Testis (tissue), 3 donors: Measurements from ENCODE around the gene PDGFRB. TPM values are rescaled to one million over a fixed set of nuclear protein-coding genes. Genes with fewer than 3 reads are reported as not detected.

Source experiments
- DNase-seq: peaks from one replicate; pipeline ENCODE4 v3.0.0-alpha.2; 2019
- H3K27ac ChIP-seq, 2 donors: fragments of 200-600 bp; sonication (generic); one replicate each; pipeline ENCODE4 v1.5.1; 2019
- H3K27me3 ChIP-seq: fragments of 200-600 bp; sonication (generic); one replicate; pipeline ENCODE4 v1.5.1; 2019
- H3K36me3 ChIP-seq: fragments of 200-600 bp; sonication (generic); one replicate; pipeline ENCODE4 v1.5.1; 2017; ENCODE audit warnings: low read depth; ENCODE audit errors: missing control alignments
- H3K4me1 ChIP-seq: fragments of 200-600 bp; sonication (generic); one replicate; pipeline ENCODE4 v1.5.1; 2019
- H3K4me3 ChIP-seq, 2 donors: fragments of 200-600 bp; sonication (generic); one replicate each; pipeline ENCODE4 v1.5.1; 2017 to 2019
- H3K9me3 ChIP-seq: fragments of 200-600 bp; sonication (generic); one replicate; pipeline ENCODE4 v1.5.1; 2017
- POLR2A ChIP-seq: fragments of 450-650 bp; IDR thresholded peaks from one replicate; pipeline ENCODE4 v1.6.1; 2017; ENCODE audit warnings: antibody characterized with exemption, mild to moderate bottlenecking, moderate library complexity
- WGBS, 2 donors: methylation state at CpG; one replicate each; pipeline ENCODE4 v1.1.5; 2018; 5-methylcytosine and 5-hydroxymethylcytosine counted together
- intact Hi-C: fragments of 100-400 bp; cut with DNase I; formaldehyde crosslinking; loops from one replicate; pipeline ENCODE4 v1.15.1; 2023; ENCODE audit warnings: low total_unique reads
- polyA plus RNA-seq: library from polyadenylated mRNA; stranded (reverse); fragments of 350-450 nt; fragmentation: Illumina TruSeq; extraction: RNeasy Lipid Tissue Mini Kit (QIAGEN cat#74804); gene quantifications from one replicate; pipeline ENCODE4 v1.2.3, GENCODE V29; 2014; ENCODE audit warnings: low read depth, low replicate concordance; ENCODE audit not compliant: insufficient read depth
- total RNA-seq, 2 donors: library from RNA; depleted of rRNA; stranded (reverse); fragments of >200 nt; gene quantifications; one replicate each; pipeline ENCODE4 v1.2.3, GENCODE V29; 2016
- TF ChIP-seq, protein P1 (sequence below), 3 experiments: fragments of 450-650 bp in 2 of 3; fragments of 200-600 bp in 1 of 3; sonication (generic) in 1 of 3; IDR thresholded peaks; one replicate each; pipeline ENCODE4 v1.5.1; 2016 to 2019; ENCODE audit warnings: antibody characterized with exemption in 3 of 3, mild to moderate bottlenecking in 2 of 3, moderate library complexity in 1 of 3

The PDGFRB gene
- total and polyA plus RNA-seq, 3 donors from 2014 or later = 61.6 to 87.0 (median 71.2) TPM

- H3K27me3 ChIP-seq = no peaks in the 10 kb centered on the region
- no peaks in the 10 kb centered on the region for H3K4me1 ChIP-seq
- intact Hi-C loops = no loop called here
- no peak overlapping the region for H3K27ac ChIP-seq
- DNase-seq = no peak
- WGBS, 2 donors = 92 to 98% methylated on average over 6 of the region's 6 CpGs
- TF ChIP-seq, protein P1, sequence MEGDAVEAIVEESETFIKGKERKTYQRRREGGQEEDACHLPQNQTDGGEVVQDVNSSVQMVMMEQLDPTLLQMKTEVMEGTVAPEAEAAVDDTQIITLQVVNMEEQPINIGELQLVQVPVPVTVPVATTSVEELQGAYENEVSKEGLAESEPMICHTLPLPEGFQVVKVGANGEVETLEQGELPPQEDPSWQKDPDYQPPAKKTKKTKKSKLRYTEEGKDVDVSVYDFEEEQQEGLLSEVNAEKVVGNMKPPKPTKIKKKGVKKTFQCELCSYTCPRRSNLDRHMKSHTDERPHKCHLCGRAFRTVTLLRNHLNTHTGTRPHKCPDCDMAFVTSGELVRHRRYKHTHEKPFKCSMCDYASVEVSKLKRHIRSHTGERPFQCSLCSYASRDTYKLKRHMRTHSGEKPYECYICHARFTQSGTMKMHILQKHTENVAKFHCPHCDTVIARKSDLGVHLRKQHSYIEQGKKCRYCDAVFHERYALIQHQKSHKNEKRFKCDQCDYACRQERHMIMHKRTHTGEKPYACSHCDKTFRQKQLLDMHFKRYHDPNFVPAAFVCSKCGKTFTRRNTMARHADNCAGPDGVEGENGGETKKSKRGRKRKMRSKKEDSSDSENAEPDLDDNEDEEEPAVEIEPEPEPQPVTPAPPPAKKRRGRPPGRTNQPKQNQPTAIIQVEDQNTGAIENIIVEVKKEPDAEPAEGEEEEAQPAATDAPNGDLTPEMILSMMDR (IDR thresholded peaks at IDR 0.05) = no peak
- TF ChIP-seq POLR2A = no peak
- H3K36me3 ChIP-seq = no peaks in the 10 kb centered on the region
- H3K9me3 ChIP-seq = no peaks in the 10 kb centered on the region
- no peak overlapping the region for H3K4me3 ChIP-seq
Measured at GRCh38 chr5:150067405-150067960, 88.2 kb downstream of the PDGFRB start.

DNA sequence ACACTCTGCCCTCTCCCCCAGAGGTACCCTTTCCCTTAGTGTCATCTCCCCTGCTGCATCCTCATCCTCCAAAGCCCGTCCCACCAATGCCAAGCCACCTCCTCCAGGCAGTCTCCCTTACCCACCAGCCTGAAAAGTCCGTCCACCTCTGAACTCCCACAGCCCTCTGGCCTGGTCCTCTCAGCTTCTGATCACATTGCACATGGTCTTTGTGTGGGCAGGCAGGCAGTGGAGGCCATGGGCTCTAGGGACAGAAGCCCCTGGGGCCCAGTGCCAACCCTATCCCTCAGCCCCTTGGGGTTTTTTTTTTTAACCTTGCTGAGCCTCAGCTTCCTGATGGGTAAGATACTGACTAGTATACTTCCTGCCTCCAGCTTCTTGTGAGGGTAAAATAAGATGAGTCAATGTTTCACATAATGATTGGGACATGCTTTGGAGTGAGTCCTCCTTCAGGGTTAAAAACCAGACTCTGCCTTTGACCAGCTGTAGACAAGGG is 88.7 kb downstream of the PDGFRB start:
- H3K9me3 ChIP-seq = no peaks in the 10 kb centered on the region
- no peak for DNase-seq
- TF ChIP-seq, protein P1 (IDR thresholded peaks at IDR 0.05) = no peak
- no peak for TF ChIP-seq POLR2A
- no peak overlapping the region for H3K27ac ChIP-seq
- intact Hi-C loops = no loop called here
- H3K4me1 ChIP-seq = no peaks in the 10 kb centered on the region
- no peak overlapping the region for H3K4me3 ChIP-seq
- WGBS, 2 donors = 81 to 96% methylated on average over 2 of the region's 2 CpGs
- no peaks in the 10 kb centered on the region for H3K27me3 ChIP-seq
- H3K36me3 ChIP-seq = no peaks in the 10 kb centered on the region

- Histone ChIP-seq H3K4me3 (no peak overlapping the region), H3K4me1 (no peaks in the 10 kb centered on the region), H3K9me3 (no peaks in the 10 kb centered on the region), H3K27me3 (no peaks in the 10 kb centered on the region), H3K27ac (no peak overlapping the region), H3K36me3 (no peaks in the 10 kb centered on the region)
- intact Hi-C loops = no loop called here
- no peak for DNase-seq
- WGBS, 2 donors = 86 to 94% methylated on average over 5 of the region's 5 CpGs
- TF ChIP-seq, protein P1 (IDR thresholded peaks at IDR 0.05) = no peak
- TF ChIP-seq POLR2A = no peak
Measured at GRCh38 chr5:150066436-150066835, 89.2 kb downstream of the PDGFRB start.

- Histone ChIP-seq H3K4me3 (no peak overlapping the region), H3K9me3 (no peaks in the 10 kb centered on the region), H3K27me3 (no peaks in the 10 kb centered on the region), H3K4me1 (no peaks in the 10 kb centered on the region), H3K36me3 (no peaks in the 10 kb centered on the region), H3K27ac (no peak overlapping the region)
- DNase-seq = no peak
- 69 to 83% methylated on average over 10 of the region's 10 CpGs for WGBS, 2 donors
- TF ChIP-seq POLR2A = no peak
- TF ChIP-seq, protein P1 (IDR thresholded peaks at IDR 0.05) = no peak
- intact Hi-C loops = no loop called here
Measured at GRCh38 chr5:150065886-150066285, 89.8 kb downstream of the PDGFRB start.

- Histone ChIP-seq H3K27ac (no peak overlapping the region), H3K4me3 (no peak overlapping the region), H3K9me3 (no peaks in the 10 kb centered on the region), H3K27me3 (no peaks in the 10 kb centered on the region), H3K36me3 (no peaks in the 10 kb centered on the region), H3K4me1 (no peaks in the 10 kb centered on the region)
- WGBS, 2 donors = 71 to 83% methylated on average over 6 of the region's 6 CpGs
- no peak for DNase-seq
- intact Hi-C loops = no loop called here
- TF ChIP-seq, protein P1 (IDR thresholded peaks at IDR 0.05) = no peak
- no peak for TF ChIP-seq POLR2A
Measured at GRCh38 chr5:150065346-150065745, 90.3 kb downstream of the PDGFRB start.
